ENCODE results near the gene CELF5. TPM values are rescaled to one million over a fixed set of nuclear protein-coding genes. Genes with fewer than 3 reads are reported as not detected.
A peak's percentile ranks its signal among the peaks of the same experiment; 100 is the strongest.

The CELF5 gene
- total and polyA plus RNA-seq, 10 of the 15 experiments (the other 5 are each of a cell fraction or from before 2014, with no cell fraction given): 0.01 to 0.04 TPM; not detected in 8

DNA sequence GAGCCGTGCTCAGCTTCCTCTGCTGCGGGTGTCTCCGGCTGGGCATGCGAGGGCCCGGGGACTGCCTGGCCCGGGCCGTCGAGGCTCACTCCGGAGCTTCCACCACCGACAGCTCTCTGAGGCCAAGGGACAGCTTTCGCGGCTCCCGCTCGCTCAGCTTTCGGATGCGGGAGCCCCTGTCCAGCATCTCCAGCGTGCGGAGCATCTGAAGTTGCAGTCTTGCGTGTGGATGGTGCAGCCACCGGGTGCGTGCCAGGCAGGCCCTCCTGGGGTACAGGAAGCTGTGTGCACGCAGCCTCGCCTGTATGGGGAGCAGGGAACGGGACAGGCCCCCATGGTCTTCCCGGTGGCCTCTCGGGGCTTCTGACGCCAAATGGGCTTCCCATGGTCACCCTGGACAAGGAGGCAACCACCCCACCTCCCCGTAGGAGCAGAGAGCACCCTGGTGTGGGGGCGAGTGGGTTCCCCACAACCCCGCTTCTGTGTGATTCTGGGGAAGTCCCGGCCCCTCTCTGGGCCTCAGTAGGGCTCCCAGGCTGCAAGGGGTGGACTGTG is 44.6 kb upstream of the CELF5 start (continued):
- TF ChIP-seq E2F4 (IDR thresholded peaks at IDR 0.05; ENCODE audit: low read depth, low read length): no peak
- no peak for TF ChIP-seq NR2C2 (IDR thresholded peaks at IDR 0.05; ENCODE audit: borderline replicate concordance, control insufficient read depth, insufficient read length, low read depth)
- no peak for TF ChIP-seq RAD51 (IDR thresholded peaks at IDR 0.05)
- TF ChIP-seq ZSCAN29 (IDR thresholded peaks at IDR 0.05): no peak

GRCh38 chr19:3183721-3184641 is 40.5 kb upstream of the CELF5 start:
- WGBS (ENCODE audit: insufficient coverage, insufficient replicate concordance, low lambda C conversion rate, missing lambda C conversion rate): 65% methylated on average over 13 of the region's 13 CpGs
- Histone ChIP-seq H3K36me3 (ENCODE audit: control insufficient read depth in 2 of 2, insufficient read depth in 2 of 2, low read length in 1 of 2) (no peaks in the 10 kb centered on the region), H3K4me3 (no peak overlapping the region), H3K4me2 (ENCODE audit: control insufficient read depth, insufficient read depth) (peak overlapping the region; percentile 82; the same call in 1 of the 2 replicates), H4K20me1 (ENCODE audit: control insufficient read depth, insufficient read depth) (no peaks in the 10 kb centered on the region; the same call in 1 of the 2 replicates), H3K4me1 (ENCODE audit: control insufficient read depth, insufficient read depth, low read length) (peaks cover 14% of the 10 kb centered on the region), H3K9ac (ENCODE audit: control insufficient read depth, insufficient read depth, low read length) (no peak overlapping the region), H2AFZ (ENCODE audit: control insufficient read depth, low read depth, low read length) (no peak overlapping the region), H3K27me3 (replicated peaks in 1 of 2; ENCODE audit: control insufficient read depth in 2 of 2, insufficient read depth in 2 of 2, low read length in 1 of 2) (no peaks in the 10 kb centered on the region), H3K79me2 (ENCODE audit: control insufficient read depth, insufficient read depth, low read length) (peaks cover 64% of the 10 kb centered on the region), H3K27ac (ENCODE audit: control insufficient read depth, insufficient read depth) (no peak overlapping the region), H3K9me3 (replicated peaks; ENCODE audit: control insufficient read depth, insufficient read depth, low read length) (no peaks in the 10 kb centered on the region)
- TF ChIP-seq, protein P1, sequence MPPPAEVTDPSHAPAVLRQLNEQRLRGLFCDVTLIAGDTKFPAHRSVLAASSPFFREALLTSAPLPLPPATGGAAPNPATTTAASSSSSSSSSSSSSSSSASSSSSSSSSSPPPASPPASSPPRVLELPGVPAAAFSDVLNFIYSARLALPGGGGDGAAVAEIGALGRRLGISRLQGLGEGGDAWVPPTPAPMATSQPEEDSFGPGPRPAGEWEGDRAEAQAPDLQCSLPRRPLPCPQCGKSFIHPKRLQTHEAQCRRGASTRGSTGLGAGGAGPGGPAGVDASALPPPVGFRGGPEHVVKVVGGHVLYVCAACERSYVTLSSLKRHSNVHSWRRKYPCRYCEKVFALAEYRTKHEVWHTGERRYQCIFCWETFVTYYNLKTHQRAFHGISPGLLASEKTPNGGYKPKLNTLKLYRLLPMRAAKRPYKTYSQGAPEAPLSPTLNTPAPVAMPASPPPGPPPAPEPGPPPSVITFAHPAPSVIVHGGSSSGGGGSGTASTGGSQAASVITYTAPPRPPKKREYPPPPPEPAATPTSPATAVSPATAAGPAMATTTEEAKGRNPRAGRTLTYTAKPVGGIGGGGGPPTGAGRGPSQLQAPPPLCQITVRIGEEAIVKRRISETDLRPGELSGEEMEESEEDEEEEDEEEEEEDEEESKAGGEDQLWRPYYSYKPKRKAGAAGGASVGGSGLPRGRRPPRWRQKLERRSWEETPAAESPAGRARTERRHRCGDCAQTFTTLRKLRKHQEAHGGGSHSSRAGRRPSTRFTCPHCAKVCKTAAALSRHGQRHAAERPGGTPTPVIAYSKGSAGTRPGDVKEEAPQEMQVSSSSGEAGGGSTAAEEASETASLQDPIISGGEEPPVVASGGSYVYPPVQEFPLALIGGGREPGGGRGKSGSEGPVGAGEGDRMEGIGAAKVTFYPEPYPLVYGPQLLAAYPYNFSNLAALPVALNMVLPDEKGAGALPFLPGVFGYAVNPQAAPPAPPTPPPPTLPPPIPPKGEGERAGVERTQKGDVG (CRISPR knock-in tag; IDR thresholded peaks at IDR 0.05): no peak
- TF ChIP-seq ZNF217 (IDR thresholded peaks at IDR 0.05) (peak; percentile 58; the same call in 1 of the 2 replicates), NRF1 (conservative IDR thresholded peaks at IDR 0.05; ENCODE audit: low read depth, low read length) (no peak), HDGF (IDR thresholded peaks at IDR 0.05) (no peak), SMARCA5 (IDR thresholded peaks at IDR 0.05) (peak; percentile 86; the same call in 1 of the 2 replicates), ETV6 (conservative IDR thresholded peaks at IDR 0.05 in 1 of 2, IDR thresholded peaks at IDR 0.05 in 1 of 2; ENCODE audit: borderline replicate concordance in 1 of 2, low read depth in 1 of 2) (no peak)
- in situ Hi-C loops (cut with MboI) (no loop called here), intact Hi-C loops (cut with micrococcal nuclease; ENCODE audit: unreplicated experiment) (no loop called here)
- BruUV-seq (replicated peaks): no TSS peak
- CTCF ChIA-PET: interaction anchor here (0.9 to 1.2 kb wide), 2 partner anchors 55 to 233 kb away, joined by 3 to 4 read pairs; no protein-coding TSS in a partner anchor
- ATAC-seq (no peak), FAIRE-seq (no peak), DNase-seq (ENCODE audit: low read depth, low spot score) (no peak)
- SMC1A ChIA-PET (ENCODE audit: uncharacterized antibody, unreplicated experiment): no interaction called here
- POLR2A ChIA-PET: no interaction called here
- RAD21 ChIA-PET (ENCODE audit: unreplicated experiment): interaction anchor here (0.5 to 1.1 kb wide), 6 partner anchors 39 to 803 kb away, joined by 3 to 4 read pairs (median 3); no protein-coding TSS in a partner anchor
